Stimulated activated CD4-positive, alpha-beta T cell treated with anti-CD3 and anti-CD28 coated beads, Interleukin-4, amount 100 ng/mL, for 1 hour (primary cell): ENCODE results near the gene ABCC4.

Experiments used
- DNase-seq: peaks from one replicate; pipeline ENCODE4 v3.0.0-alpha.2; 2020

ABCC4 gene

GRCh38 chr13:94972262-94972661, 329.0 kb downstream of the ABCC4 start:
- DNase-seq: no peak
